Heart right ventricle (tissue), 16 donors: ENCODE results near the gene TAP2. TPM values are rescaled to one million over a fixed set of nuclear protein-coding genes. Genes with fewer than 3 reads are reported as not detected.
"Not testable (repeated sequence)": the region's sequence is repeated elsewhere in the genome, so short reads cannot be mapped to it uniquely, and the experiment has no call there.

ENCODE experiments used
- ATAC-seq, 8 donors: fragments of 200-7000 bp; cut with Tn5 transposase; one replicate each; pipeline ENCODE4 v1.9.1; 2020; ENCODE audit warnings: mild to moderate bottlenecking in 8 of 8, moderate library complexity in 8 of 8, moderate number of reproducible peaks in 1 of 8
- DNase-seq, 2 donors: peaks; one replicate each; pipeline ENCODE4 v3.0.0-alpha.2; 2020
- H3K27ac ChIP-seq, 10 donors: fragments of 200-600 bp; sonication (generic) in 2 of 10; one replicate each; pipeline versions ENCODE4 v1.5.0 to v1.8.0; 2020 to 2022; ENCODE audit warnings: mild to moderate bottlenecking in 3 of 10
- H3K27me3 ChIP-seq, 7 donors: fragments of 200-600 bp; one replicate each; pipeline ENCODE4 v1.8.0; 2021 to 2022; ENCODE audit warnings: mild to moderate bottlenecking in 2 of 7
- H3K36me3 ChIP-seq, 9 donors: fragments of 200-600 bp; sonication (generic) in 1 of 9; one replicate each; pipeline versions ENCODE4 v1.5.0 to v1.8.0; 2020 to 2022; ENCODE audit warnings: mild to moderate bottlenecking in 2 of 9
- H3K4me1 ChIP-seq, 9 donors: fragments of 200-600 bp; sonication (generic) in 1 of 9; one replicate each; pipeline versions ENCODE4 v1.5.0 to v1.8.0; 2020 to 2022; ENCODE audit warnings: mild to moderate bottlenecking in 4 of 9
- H3K4me3 ChIP-seq, 10 donors: fragments of 200-600 bp; sonication (generic) in 2 of 10; one replicate each; pipeline versions ENCODE4 v1.5.0 to v1.8.0; 2020 to 2022; ENCODE audit warnings: mild to moderate bottlenecking in 7 of 10, moderate library complexity in 2 of 10
- H3K9me3 ChIP-seq, 11 donors: fragments of 200-600 bp in 10 of 11; sonication (generic) in 2 of 11; one replicate each; pipeline versions ENCODE4 v1.5.0 to v1.8.0; 2013 to 2022; ENCODE audit warnings: mild to moderate bottlenecking in 2 of 11, control low read depth in 1 of 11, moderate library complexity in 1 of 11
- WGBS, 2 donors: extraction: QIAGEN DNeasy Blood & Tissue Kit; methylation state at CpG; one replicate each; pipeline ENCODE4 v1.1.7; 2013; ENCODE audit warnings: inconsistent platforms in 1 of 2; 5-methylcytosine and 5-hydroxymethylcytosine counted together
- intact Hi-C, 10 donors: fragments of 100-400 bp; cut with DNase I; formaldehyde crosslinking; loops; one replicate each; pipeline versions ENCODE4 v1.11.1 to v1.14.2; 2022
- polyA plus RNA-seq, 2 donors: library from polyadenylated mRNA; stranded (reverse); fragments of 200-250 nt; gene quantifications; one replicate each; pipeline ENCODE4 v1.2.3, GENCODE V29; 2013
- total RNA-seq, 10 donors: library from RNA; stranded (reverse); fragmentation: NEBNext Ultra II Directional in 3 of 10; extraction: Animal tissue kit (Norgen Biotek cat#: 25700) in 3 of 10; gene quantifications; one replicate each; pipeline versions ENCODE4 v1.2.1 to v1.2.4, GENCODE V29; 2021 to 2023
- TF ChIP-seq, protein P1 (sequence below), 9 donors: fragments of 200-600 bp; sonication (generic) in 2 of 9; IDR thresholded peaks; one replicate each; pipeline versions ENCODE4 v1.5.0 to v1.8.0; 2021 to 2022; ENCODE audit warnings: antibody characterized with exemption in 9 of 9, mild to moderate bottlenecking in 5 of 9, moderate library complexity in 1 of 9
- donor health status: Arrhythmogenic right ventricular cardiomyopathy.
- donor health status: ischemic (EF 13 %, LVEDD 7.1; RV severe dilation, severe dysfunction).
- donor health status: healthy with polysubstance abuse.
- donor health status: DM: no; HTN: yes; CAD: no.
- donor health status: DM: no; HTN: no; CAD: no.
- donor health status: ischemic (EF 25% LVEDD 6.9; RV normal size, moderate dysfunction).
- donor health status: ischemic (EF 25% LVEDD 5.7; RV mildly dilated, moderate dysfunction).
- donor health status: healthy.
- donor health status: DM: yes; HTN: yes; CAD: no.
- donor health status: Ischemic cardiomyopathy.
- donor health status: ischemic (EF 35%, LVEDD 5.7; RV mildly dilated, moderate dysfunction).
- donor health status: nonischemic (EF 11% LVEDD 7.7; RV severe dilation, severe dysfunction).
- donor health status: DM: yes; HTN: yes; CAD: no.
- donor health status: PGD.
- donor health status: ischemic (EF 29% LVEDD 5.4; RV normal size, mild dysfunction).
- donor health status: nonischemic (EF 23%, LVEDD 6.1; RV moderate dilation, normal function).

Gene TAP2
- total and polyA plus RNA-seq, 12 donors = 8.8 to 92.1 (median 13.5) TPM

DNA sequence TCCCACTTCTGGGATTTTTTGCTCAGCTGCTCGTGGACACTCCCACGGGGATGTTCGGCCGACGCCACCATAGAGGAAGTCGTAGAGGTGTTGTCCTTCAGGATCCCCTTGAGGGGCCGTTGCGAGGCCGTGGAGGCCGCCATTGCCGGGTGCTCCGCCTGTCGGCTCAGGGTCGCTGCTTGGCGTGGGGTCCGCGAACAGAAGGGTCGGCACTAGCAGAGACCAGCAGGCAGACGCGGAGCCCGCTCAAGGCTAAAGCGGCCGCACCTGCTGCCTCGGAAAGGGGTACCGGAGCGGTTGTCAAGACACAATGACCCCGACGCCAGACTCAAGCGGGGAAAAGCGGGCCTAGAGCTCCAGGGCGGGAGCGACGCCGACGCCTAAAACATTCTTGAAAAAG, 41.2 kb upstream of the TAP2 start:
- Histone ChIP-seq H3K4me1 (peaks cover 0 to 16% (median 0%) of the 10 kb centered on the region in 9 donors), H3K27me3 (peaks cover 0 to 35% (median 17%) of the 10 kb centered on the region in 7 donors), H3K9me3 (no peaks in the 10 kb centered on the region), H3K27ac (no peak overlapping the region), H3K36me3 (no peaks in the 10 kb centered on the region), H3K4me3 (peak overlapping the region in 1 of 10 donors; percentile 10)
- ATAC-seq (no peak), DNase-seq (no peak)
- TF ChIP-seq, protein P1, sequence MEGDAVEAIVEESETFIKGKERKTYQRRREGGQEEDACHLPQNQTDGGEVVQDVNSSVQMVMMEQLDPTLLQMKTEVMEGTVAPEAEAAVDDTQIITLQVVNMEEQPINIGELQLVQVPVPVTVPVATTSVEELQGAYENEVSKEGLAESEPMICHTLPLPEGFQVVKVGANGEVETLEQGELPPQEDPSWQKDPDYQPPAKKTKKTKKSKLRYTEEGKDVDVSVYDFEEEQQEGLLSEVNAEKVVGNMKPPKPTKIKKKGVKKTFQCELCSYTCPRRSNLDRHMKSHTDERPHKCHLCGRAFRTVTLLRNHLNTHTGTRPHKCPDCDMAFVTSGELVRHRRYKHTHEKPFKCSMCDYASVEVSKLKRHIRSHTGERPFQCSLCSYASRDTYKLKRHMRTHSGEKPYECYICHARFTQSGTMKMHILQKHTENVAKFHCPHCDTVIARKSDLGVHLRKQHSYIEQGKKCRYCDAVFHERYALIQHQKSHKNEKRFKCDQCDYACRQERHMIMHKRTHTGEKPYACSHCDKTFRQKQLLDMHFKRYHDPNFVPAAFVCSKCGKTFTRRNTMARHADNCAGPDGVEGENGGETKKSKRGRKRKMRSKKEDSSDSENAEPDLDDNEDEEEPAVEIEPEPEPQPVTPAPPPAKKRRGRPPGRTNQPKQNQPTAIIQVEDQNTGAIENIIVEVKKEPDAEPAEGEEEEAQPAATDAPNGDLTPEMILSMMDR (IDR thresholded peaks at IDR 0.05) = no peak
- WGBS, 2 donors = 54 to 55% methylated on average over 35 of the region's 35 CpGs
- intact Hi-C loops = loop anchor here in 2 of 10 donors (10.0 kb wide), 1 partner anchor 55 kb away; no protein-coding TSS in a partner anchor

DNA sequence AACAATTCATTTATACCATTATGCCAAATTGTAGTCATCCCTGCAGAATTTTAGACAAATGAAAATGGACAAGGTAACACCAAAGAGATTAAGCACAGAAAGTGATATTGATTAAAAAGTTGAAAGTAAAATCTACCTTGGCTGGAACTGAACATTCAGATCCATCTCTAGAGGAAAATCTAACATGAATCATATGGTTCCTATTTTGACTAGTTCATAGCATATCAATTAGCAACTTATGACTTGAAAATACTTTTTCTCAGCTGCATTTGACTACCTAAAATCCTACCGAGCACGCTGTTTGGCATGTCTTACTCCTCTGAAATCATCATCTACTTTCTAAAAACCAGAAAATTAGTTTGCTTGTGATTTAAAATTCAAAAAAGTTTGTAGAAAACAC, 38.1 kb upstream of the TAP2 start:
- intact Hi-C loops = no loop called here
- H3K9me3 ChIP-seq = peaks cover 0 to 10% (median 0%) of the 10 kb centered on the region in 11 donors
- H3K36me3 ChIP-seq = no peaks in the 10 kb centered on the region
- no peak for DNase-seq
- peaks cover 0 to 45% (median 17%) of the 10 kb centered on the region in 7 donors for H3K27me3 ChIP-seq
- no peak for ATAC-seq
- H3K27ac ChIP-seq = no peak overlapping the region
- H3K4me1 ChIP-seq = no peaks in the 10 kb centered on the region
- whole genome bisulfite sequencing, 2 donors = 92 to 94% methylated on average over 2 of the region's 2 CpGs
- TF ChIP-seq, protein P1 (IDR thresholded peaks at IDR 0.05) = no peak
- no peak overlapping the region for H3K4me3 ChIP-seq

DNA sequence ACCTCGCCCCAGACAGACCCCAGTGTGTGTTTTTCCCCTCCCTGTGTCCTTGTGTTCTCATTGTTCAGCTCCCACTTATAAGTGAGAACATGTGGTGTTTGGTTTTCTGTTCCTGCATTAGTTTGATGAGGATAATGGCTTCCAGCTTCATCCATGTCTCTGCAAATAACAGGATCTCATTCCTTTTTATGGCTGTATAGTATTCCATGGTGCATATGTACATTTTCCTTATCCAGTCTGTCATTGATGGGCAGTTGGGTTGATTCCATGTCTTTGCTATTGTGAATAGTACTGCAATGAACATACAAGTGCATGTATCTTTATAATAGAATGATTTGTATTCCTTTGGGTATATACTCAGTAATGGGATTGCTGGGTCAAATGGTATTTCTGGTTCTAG, 35.4 kb upstream of the TAP2 start:
- ATAC-seq = not testable (repeated sequence)
- intact Hi-C loops = loop anchor here in 2 of 10 donors (5.0 kb wide), 2 partner anchors 37 to 42 kb away; partner anchors contain the start of gene TAP2 (in 1 of the 2)

DNA sequence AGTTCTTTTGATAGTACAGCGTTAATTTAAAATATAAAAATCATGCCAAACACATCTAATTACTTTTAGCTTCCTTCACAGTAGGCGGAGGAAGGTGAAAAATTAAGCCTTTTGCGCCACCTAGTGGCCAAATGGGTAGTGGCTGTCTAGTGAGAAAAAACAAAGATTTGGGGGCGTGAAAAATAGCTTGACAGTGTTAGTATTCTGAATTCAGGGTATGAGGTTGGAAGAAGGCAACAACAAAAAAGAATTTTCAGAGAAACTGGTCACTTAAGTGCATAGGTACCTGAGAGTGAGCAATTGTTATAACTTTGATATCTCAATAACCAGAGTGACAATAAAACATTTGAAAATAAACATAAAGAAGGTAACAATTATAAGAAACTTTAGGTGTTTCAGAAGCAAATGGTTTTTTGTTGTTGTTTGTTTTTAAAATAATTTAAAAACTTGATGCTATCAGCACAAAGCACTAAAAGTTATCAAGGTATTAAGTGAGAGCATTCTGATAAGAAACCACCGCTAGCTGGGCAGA, 29.8 kb upstream of the TAP2 start:
- WGBS, 2 donors = 8 to 14% methylated on average over 5 of the region's 5 CpGs
- intact Hi-C loops = loop anchor here in 9 of 10 donors (1.0 to 10.0 kb wide), 8 partner anchors 30 to 456 kb away; partner anchors contain the start of gene TAP2 (in 4 of the 9)
- Histone ChIP-seq H3K27me3 (peaks cover 0 to 13% (median 0%) of the 10 kb centered on the region in 7 donors), H3K4me1 (peaks cover 0 to 16% (median 0%) of the 10 kb centered on the region in 9 donors), H3K4me3 (no peak overlapping the region), H3K9me3 (peaks cover 0 to 10% (median 0%) of the 10 kb centered on the region in 11 donors), H3K36me3 (peaks cover 0 to 12% (median 0%) of the 10 kb centered on the region in 9 donors), H3K27ac (no peak overlapping the region)
- DNase-seq (peak; percentile 73 to 81), ATAC-seq (peak in 7 of 8 donors; percentile 42 to 88 (median 79))
- TF ChIP-seq, protein P1 (IDR thresholded peaks at IDR 0.05) = peak; percentile 87 to 97 (median 94)

More for the DNA sequence above, 35.4 kb upstream of the TAP2 start:
- H3K9me3 ChIP-seq, DNase-seq, H3K4me1 ChIP-seq, H3K27ac ChIP-seq, H3K36me3 ChIP-seq, H3K4me3 ChIP-seq: not testable (repeated sequence)
- H3K27me3 ChIP-seq = peaks cover 0 to 42% (median 1%) of the 10 kb centered on the region in 7 donors
- WGBS, 2 donors = 13 to 42% methylated on average over 1 of the region's 1 CpG
